ENCODE data around the gene DUSP8. TPM values are rescaled to one million over a fixed set of nuclear protein-coding genes. Genes with fewer than 3 reads are reported as not detected.
A peak's percentile ranks its signal among the peaks of the same experiment; 100 is the strongest.

DUSP8 gene
- total RNA-seq, 4 donors from 2014 or later: 2.5 to 8.5 (median 4.8) TPM

- Histone ChIP-seq H3K27me3 (peaks cover 0 to 44% (median 13%) of the 10 kb centered on the region in 4 donors), H3K36me3 (no peaks in the 10 kb centered on the region), H3K27ac (replicated peaks in 1 of 4) (peak overlapping the region; percentile 75 to 81 (median 80)), H3K4me1 (peaks cover 31 to 45% (median 34%) of the 10 kb centered on the region in 4 donors), H3K4me3 (peak overlapping the region; percentile 40 to 48 (median 42)), H3K9me3 (no peaks in the 10 kb centered on the region)
- TF ChIP-seq EP300 (IDR thresholded peaks at IDR 0.05) (peak; percentile 65), POLR2A (IDR thresholded peaks at IDR 0.05; ENCODE audit: low read depth) (no peak), CTCF (IDR thresholded peaks at IDR 0.05) (no peak), POLR2AphosphoS5 (IDR thresholded peaks at IDR 0.05) (peak; percentile 83 to 90)
- WGBS: 16% methylated on average over 13 of the region's 34 CpGs
- intact Hi-C loops (cut with DNase I): no loop called here
- no peak for DNase-seq (ENCODE audit: extremely low spot score)
These were observed 23.6 kb downstream of the DUSP8 start for GRCh38 chr11:1548221-1549070.

GRCh38 chr11:1547467-1548098 is 24.5 kb downstream of the DUSP8 start:
- Histone ChIP-seq H3K9me3 (no peaks in the 10 kb centered on the region), H3K4me3 (peak overlapping the region; percentile 44 to 57 (median 50)), H3K36me3 (no peaks in the 10 kb centered on the region), H3K27me3 (peaks cover 0 to 45% (median 13%) of the 10 kb centered on the region in 4 donors), H3K4me1 (peaks cover 30 to 40% (median 31%) of the 10 kb centered on the region in 4 donors), H3K27ac (replicated peaks in 1 of 4) (peak overlapping the region; percentile 75 to 81 (median 80))
- no peak for TF ChIP-seq EP300 (IDR thresholded peaks at IDR 0.05)
- TF ChIP-seq CTCF (IDR thresholded peaks at IDR 0.05): no peak
- WGBS: 32% methylated on average over 10 of the region's 33 CpGs
- no peak for DNase-seq (ENCODE audit: extremely low spot score)
- intact Hi-C loops (cut with DNase I): loop anchor here (2.0 kb wide), 1 partner anchor 81 kb away; the partner anchor contains the start of gene KRTAP5-5

- peak; percentile 91 to 92 (median 91) for TF ChIP-seq CTCF (IDR thresholded peaks at IDR 0.05)
- no peak for TF ChIP-seq POLR2A (IDR thresholded peaks at IDR 0.05; ENCODE audit: low read depth)
- peak; percentile 8 to 23 for TF ChIP-seq POLR2AphosphoS5 (IDR thresholded peaks at IDR 0.05)
- no peak for TF ChIP-seq EP300 (IDR thresholded peaks at IDR 0.05)
- no peak for DNase-seq (ENCODE audit: extremely low spot score)
These were observed 25.3 kb downstream of the DUSP8 start for GRCh38 chr11:1546536-1547466.

GRCh38 chr11:1546077-1546535 is 26.0 kb downstream of the DUSP8 start:
- TF ChIP-seq POLR2A (IDR thresholded peaks at IDR 0.05; ENCODE audit: low read depth) (no peak), CTCF (IDR thresholded peaks at IDR 0.05) (no peak), POLR2AphosphoS5 (IDR thresholded peaks at IDR 0.05) (no peak), EP300 (IDR thresholded peaks at IDR 0.05) (no peak)
- Histone ChIP-seq H3K27me3 (peaks cover 0 to 53% (median 13%) of the 10 kb centered on the region in 4 donors), H3K27ac (replicated peaks in 1 of 4) (no peak overlapping the region), H3K4me1 (peaks cover 27 to 36% (median 30%) of the 10 kb centered on the region in 4 donors), H3K4me3 (peak overlapping the region in 1 of 4 donors; percentile 44), H3K9me3 (no peaks in the 10 kb centered on the region), H3K36me3 (no peaks in the 10 kb centered on the region)
- DNase-seq (ENCODE audit: extremely low spot score): no peak
- intact Hi-C loops (cut with DNase I): loop anchor here (1.0 to 2.0 kb wide), 2 partner anchors 28 to 83 kb away; partner anchors contain the start of gene KRTAP5-5
- WGBS: 8% methylated on average over 7 of the region's 18 CpGs

More at GRCh38 chr11:1546536-1547466, 25.3 kb downstream of the DUSP8 start:
- peak overlapping the region; percentile 44 to 57 (median 50) for H3K4me3 ChIP-seq
- no peaks in the 10 kb centered on the region for H3K9me3 ChIP-seq
- H3K27ac ChIP-seq (replicated peaks in 1 of 4): peak overlapping the region; percentile 75 to 81 (median 80)
- WGBS: 17% methylated on average over 10 of the region's 106 CpGs
- peaks cover 0 to 53% (median 13%) of the 10 kb centered on the region in 4 donors for H3K27me3 ChIP-seq
- peaks cover 27 to 36% (median 30%) of the 10 kb centered on the region in 4 donors for H3K4me1 ChIP-seq
- H3K36me3 ChIP-seq: no peaks in the 10 kb centered on the region
- intact Hi-C loops (cut with DNase I): loop anchor here (1.0 to 2.0 kb wide), 2 partner anchors 28 to 82 kb away; partner anchors contain the start of gene KRTAP5-5

All from esophagus muscularis mucosa (tissue), 4 donors.